HT-29 (cell line): ENCODE measurements around the gene MRPL18. TPM values are rescaled to one million over a fixed set of nuclear protein-coding genes. Genes with fewer than 3 reads are reported as not detected.
A peak's percentile ranks its signal among the peaks of the same experiment; 100 is the strongest.

ENCODE experiments used
- DNase-seq: peaks from one replicate; pipeline ENCODE4 v3.0.0-alpha.2; 2015; ENCODE audit warnings: low spot score
- small RNA-seq: library from RNA; depleted of rRNA; stranded (forward); fragments of <200 nt; gene quantifications from one replicate; pipeline ENCODE3, GENCODE V24; 2014
- total RNA-seq: library from RNA; depleted of rRNA; stranded (reverse); fragments of >200 nt; shearing (Covaris generic); gene quantifications from 2 replicates; pipeline ENCODE4 v1.2.3, GENCODE V29; 2014; rRNA removed

The MRPL18 gene
- total RNA-seq, 1 experiment from 2014 or later, result 98.4 TPM

GRCh38 chr6:159842035-159842434 is 51.8 kb downstream of the MRPL18 start:
- peak; percentile 54 for DNase-seq

- no peak for DNase-seq
Measured at GRCh38 chr6:159844737-159845645, 54.7 kb downstream of the MRPL18 start.

Small RNAs within 50 kb of the gene (small RNA-seq; reads per million reads assigned to genes)
- 55.1 reads per million, percentile 96 among the genes with 10 or more reads in this experiment for gene SNORA20
- not detected for gene SNORA29

Other genes with a start within 250 kb of the MRPL18 start
- 64.8 and 69.7 TPM in 2 replicates for gene SOD2, start 97.2 kb upstream of the MRPL18 start, total RNA-seq
- gene WTAP, start 63.0 kb upstream of the MRPL18 start, total RNA-seq, result 53.2 and 61.5 TPM in 2 replicates
- gene ACAT2, start 28.4 kb upstream of the MRPL18 start, total RNA-seq, result 60.2 and 70.4 TPM in 2 replicates
- 382 and 401 TPM in 2 replicates for gene TCP1, start 865 bp upstream of the MRPL18 start, total RNA-seq
- gene PNLDC1, start 9.8 kb downstream of the MRPL18 start, total RNA-seq, result not detected in 2 replicates
- gene MAS1, start 100.5 kb downstream of the MRPL18 start, total RNA-seq, result not detected in 2 replicates
- gene IGF2R, start 178.6 kb downstream of the MRPL18 start, total RNA-seq, result 37.7 and 51.2 TPM in 2 replicates